Stimulated activated CD8-positive, alpha-beta memory T cell treated with anti-CD3 and anti-CD28 coated beads, Interleukin-15, amount 100 ng/mL, for 24 hours (primary cell): ENCODE results near the gene PRPF6.

Source experiments
- DNase-seq: peaks from one replicate; pipeline ENCODE4 v3.0.0-alpha.2; 2020; ENCODE audit warnings: low read depth

Gene PRPF6

GRCh38 chr20:64049060-64049877 is 68.3 kb downstream of the PRPF6 start, which contains the start of gene SOX18:
Gene SOX18 (minus strand): TSS chr20:64049639. CDS start chr20:64049516, 123 bp downstream.
- no peak for DNase-seq

GRCh38 chr20:64049878-64050260 is 68.9 kb downstream of the PRPF6 start:
- DNase-seq: no peak

GRCh38 chr20:64050261-64051032 is 69.5 kb downstream of the PRPF6 start:
- no peak for DNase-seq

GRCh38 chr20:64051033-64051452 is 70.1 kb downstream of the PRPF6 start:
- DNase-seq: no peak

DNA sequence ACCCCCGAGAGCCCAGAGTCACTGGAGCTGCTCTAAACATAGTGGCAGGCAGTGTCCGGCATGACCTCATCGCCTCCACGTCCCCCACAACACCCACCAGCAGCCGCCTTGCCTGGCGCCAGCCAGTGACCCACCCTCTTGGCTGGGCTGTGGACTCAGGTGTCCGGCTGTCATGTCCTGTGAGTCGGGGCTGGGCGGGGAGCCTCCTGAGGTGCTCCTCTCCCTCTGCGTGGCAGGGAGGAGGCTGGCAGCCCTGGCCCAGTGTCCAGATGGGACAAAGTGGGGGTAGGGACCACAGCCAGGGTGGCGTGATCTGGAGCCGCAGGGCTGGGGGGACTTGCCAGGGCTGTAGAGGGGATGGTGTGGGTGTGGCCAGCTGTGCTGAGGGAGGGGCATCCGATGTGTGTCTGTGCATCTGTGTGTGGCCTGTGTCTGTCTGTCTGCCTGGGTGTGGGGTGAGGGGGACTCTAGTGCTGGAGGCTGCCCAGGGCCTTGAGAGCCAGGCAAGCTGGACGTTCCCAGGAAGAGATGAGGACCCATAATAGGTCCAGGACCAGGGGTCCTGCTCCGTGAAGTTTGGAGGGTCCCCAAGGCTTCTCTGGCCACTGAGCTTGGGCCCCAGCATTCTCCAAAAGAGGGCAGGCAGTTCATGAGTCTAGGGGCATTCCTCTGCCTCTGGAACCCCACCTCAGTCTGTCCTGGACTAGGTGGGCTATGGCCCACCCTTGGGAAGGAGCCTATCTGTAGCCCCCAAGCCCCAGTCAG is 70.8 kb downstream of the PRPF6 start:
- DNase-seq: no peak

DNA sequence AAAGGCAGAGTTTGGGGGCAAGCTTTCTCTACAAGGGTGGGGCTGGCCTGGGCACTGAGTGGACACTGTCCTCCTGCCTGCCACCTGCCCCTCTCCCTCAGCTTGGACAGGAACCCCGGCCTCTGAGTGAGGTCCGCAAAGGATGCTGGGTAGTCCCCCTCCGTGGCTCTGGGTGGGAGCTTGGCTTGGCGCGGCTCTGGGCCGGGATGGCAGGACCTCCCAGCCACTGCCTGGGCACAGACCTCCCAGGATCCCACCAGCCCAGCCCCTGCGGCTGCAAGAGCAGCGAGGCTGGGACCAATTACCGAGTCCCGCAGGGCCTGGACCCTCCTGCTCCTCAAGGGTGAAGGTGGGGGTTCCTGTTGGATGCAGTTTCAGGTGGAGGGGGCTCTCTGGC is 71.4 kb downstream of the PRPF6 start:
- DNase-seq: no peak

DNA sequence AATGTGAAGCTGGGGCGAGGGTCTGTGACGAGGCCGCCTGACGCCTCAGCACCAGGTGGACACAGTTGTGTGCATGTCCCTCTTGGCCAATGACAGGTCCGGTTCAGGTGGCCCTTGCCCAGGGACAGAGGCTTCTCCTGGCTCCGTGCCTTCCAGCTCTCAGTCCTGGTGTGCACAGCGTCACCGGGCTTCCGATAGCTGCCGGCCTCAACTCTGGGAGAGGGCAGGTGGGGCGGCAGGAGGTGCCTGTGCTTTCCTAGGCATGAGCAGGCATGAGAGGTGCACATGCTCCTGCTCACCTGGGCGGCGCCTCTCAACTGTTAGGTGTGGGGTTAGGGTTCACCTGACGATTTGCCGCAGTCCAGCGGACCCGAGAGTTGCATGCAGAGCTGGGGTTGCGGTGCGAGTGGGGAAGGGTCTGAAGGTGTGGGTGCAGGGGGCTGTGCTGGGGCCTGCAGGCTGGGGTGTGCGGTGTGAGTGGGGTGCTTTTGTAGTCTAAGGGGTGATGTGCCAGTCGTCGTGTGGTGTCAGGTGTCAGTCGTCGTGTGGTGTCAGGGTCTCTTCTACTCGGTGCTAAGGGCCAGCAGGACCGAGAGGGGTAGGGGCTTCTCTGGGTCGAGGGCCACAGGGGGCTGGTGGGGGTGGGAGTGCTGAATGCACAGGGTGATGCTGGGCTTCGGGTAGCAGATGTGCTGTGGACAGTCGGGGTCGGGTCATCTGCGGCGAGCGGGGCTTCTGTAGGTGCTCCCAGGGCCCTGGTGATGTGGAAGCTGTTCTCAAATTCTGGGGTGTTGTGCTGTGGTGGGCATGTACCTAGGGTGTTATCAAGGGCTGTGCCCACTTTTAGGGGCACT is 72.3 kb downstream of the PRPF6 start:
- DNase-seq: no peak

DNA sequence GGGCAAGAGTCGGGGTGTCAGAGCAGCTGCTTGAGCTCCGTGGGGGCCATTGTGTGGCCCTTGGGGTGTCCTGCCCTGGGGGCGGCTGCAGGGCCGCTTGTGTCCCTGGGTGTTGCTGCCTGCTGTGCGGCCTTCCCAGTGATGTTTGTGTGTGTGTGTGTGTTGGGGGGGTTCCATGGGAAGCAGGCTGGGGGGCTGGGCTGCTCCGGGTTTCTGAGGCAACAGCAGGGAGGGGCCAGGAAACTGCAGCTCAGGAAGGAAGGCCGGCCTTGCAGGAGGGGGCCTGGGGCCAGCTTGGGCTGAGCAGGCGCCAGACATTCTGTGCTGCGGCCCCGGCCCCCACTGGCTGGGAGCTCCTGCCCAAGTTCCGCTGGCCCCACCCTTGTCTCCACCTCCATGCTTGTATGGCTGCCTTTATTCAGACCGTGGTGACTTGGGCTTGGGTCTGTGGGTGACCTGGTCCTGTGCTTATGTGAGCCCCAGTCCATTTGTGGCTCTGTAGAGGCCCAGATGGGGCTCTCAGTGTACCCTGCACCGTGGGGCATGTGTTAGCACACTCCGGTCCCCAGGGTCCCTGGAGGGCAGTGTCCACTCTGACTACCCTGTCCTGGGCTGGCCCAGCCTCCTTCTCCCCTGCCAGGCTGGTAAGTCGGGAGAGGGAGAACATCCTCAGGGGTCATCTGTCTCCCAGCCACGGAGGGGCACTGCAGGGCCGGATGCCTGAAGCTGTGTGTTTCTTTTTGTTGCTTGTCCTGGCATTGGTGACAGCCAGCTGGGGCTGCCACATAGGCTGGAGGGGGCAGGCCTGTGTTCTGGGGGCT is 73.1 kb downstream of the PRPF6 start:
- DNase-seq: no peak

DNA sequence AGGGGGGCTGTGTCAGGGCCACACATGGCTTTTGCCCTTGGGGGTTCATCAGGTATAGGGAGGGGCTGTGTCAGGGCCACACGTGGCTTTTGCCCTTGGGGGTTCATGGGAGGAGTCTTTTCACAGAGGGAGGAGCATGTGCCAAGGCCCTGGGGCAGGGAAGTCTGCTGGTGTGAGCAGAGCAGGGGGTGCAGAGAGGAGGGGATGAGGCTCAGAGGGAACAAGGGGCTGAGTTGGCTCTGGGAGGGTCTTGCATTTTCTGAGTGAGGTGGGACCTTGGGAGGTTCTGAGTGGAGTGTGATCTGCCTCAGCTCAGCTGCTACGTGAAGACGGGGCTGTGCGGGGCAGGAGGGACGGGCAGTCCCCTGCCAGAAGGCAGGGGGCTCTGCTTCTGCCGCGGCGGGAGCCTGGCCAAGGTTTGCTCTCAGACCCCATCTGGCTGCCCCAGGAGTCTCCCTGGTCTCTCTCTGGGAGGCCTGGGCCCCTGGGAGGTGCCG is 74.5 kb downstream of the PRPF6 start:
- DNase-seq: no peak

DNA sequence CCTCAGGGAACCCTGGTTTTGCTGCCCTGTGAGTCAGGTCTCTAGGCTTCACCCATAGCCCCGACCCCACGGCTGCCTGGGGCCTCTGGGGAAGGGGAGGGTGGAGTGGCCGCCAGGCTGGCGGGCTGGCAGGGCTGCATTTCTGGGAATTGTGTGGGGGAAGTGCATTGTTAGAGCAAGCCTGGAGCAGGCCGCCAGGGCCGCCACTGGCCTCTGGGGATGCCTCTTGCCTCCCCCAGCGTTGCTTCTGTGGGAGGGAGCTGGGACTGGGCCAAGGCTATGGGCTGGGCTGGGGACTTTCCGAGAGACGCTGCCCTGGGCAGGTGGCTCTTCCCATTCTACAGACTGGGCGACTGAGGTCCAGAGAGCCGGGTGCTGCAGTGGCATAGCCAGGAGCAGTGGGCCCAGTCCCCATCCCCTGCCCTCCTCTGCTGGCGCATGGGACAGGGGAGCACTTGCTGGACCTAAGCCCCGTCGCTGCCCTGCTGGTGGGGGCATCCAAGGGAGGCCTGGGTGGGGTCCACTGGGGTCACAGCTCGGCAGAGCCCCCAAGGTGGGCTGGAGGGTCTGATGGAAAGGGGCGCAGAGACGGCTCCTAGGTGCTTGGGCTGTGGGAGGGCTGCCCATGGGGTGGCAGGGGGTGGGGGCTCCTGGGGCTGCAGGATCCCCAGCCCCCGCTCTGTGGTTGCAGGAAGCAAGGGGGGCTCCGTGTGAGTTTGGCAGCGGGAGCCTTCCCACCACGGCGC is 75.1 kb downstream of the PRPF6 start:
- no peak for DNase-seq

- no peak for DNase-seq
Observed at GRCh38 chr20:64056639-64056888, 75.6 kb downstream of the PRPF6 start.

- DNase-seq: no peak
Observed at GRCh38 chr20:64056889-64057627, 76.1 kb downstream of the PRPF6 start.

- DNase-seq: peak; percentile 67
Observed at GRCh38 chr20:64057628-64058498, 76.9 kb downstream of the PRPF6 start.

GRCh38 chr20:64058536-64058935 is 77.6 kb downstream of the PRPF6 start:
- no peak for DNase-seq

- DNase-seq: no peak
Observed at GRCh38 chr20:64062276-64062595, 81.3 kb downstream of the PRPF6 start.

DNA sequence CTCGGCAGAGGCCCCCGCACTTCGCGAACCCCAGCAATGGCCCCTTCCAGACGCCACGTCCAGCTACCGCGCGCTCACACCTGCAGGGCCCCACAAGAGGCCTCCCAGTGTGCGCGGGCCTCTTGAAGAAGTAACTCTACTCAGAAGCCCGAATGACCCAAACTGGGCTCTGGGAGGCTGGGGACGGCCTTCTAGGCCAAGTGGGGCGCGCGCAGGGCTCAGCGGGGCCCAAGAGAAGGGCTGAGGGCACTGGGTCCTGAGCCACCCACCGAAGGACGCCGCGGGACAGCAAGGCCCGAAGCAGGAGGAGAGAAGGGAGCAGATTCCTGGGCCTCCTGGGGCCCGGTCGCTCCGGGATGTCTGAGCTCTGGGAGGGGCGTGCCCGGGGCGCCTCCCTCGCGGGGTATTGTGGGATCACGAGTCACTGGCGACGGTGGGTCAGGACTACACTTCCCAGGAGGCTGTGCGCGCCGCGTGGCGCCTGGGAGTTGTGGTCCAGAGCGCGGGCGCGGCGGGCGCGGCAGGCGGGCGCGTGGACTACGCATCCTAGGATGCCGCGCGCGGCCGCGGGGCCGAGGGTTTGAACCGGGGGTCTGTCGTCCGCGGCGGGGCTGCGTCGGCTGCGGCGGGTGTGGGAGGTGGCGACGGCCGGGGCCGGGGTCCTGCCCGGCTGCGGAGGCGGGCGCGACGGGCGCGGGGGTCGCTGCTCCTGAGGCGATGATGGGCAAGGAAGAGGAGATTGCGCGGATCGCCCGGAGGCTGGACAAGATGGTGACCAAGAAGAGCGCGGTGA is 81.9 kb downstream of the PRPF6 start, which contains the start of gene TCEA2:
TCEA2 (plus strand) TSS at position 603 of the 793 bp plus-strand sequence; CDS start at position 718, 115 bp downstream.
- DNase-seq: peak; percentile 80

DNA sequence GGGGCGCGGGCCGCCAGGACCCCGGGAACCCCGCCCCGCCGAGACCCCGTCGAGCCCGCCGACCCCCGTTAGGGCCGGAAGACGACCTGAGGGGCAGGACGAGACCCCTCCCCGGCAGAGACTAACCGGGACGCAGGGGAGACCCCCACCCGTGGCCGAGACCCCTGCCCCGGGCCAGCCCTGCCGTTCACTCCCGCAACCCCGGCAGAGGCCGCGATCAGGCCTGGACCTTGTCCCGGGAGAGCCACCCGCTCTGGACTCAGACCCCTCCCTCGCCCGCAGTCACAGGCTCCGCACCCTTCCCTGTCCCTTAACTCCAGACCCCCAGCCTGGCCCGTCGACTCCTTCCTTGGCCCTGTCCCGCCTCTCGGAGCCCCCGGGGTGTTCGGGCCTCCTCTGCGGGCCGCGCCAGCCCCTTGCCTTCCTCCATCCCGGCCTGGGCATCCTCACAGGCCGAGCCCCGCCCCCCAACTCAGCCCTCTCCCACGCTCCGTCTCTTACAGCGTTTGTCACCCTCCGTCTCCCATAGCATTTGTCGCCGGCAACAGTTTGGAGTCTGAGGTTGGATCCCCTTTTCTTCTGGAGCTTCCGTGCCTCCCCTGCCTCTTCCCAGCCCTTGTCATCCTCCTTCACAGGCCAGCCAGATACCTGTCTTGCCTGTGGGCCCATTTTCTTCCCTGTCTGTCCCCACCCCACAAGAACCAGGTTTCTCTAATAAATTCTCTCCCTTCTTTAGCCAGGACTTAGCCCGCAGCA is 82.6 kb downstream of the PRPF6 start:
- no peak for DNase-seq
